Right lobe of liver (tissue), 6 donors: ENCODE measurements around the gene RIMOC1. TPM values are rescaled to one million over a fixed set of nuclear protein-coding genes. Genes with fewer than 3 reads are reported as not detected.
"Not testable (repeated sequence)": the region's sequence is repeated elsewhere in the genome, so short reads cannot be mapped to it uniquely, and the experiment has no call there.

Source experiments
- ATAC-seq, 4 donors: fragments of 200-7000 bp; cut with Tn5 transposase; one replicate each; pipeline ENCODE4 v1.9.1; 2020; ENCODE audit warnings: mild to moderate bottlenecking in 4 of 4, moderate library complexity in 4 of 4
- DNase-seq, 3 donors: peaks; one replicate each; pipeline ENCODE4 v3.0.0-alpha.2; 2020
- H3K27ac ChIP-seq, 3 donors: fragments of 200-600 bp; one replicate each; pipeline ENCODE4 v1.8.0; 2022
- H3K27me3 ChIP-seq, 2 donors: fragments of 200-600 bp; one replicate each; pipeline ENCODE4 v1.8.0; 2022
- H3K36me3 ChIP-seq, 4 donors: fragments of 200-600 bp; sonication (generic) in 1 of 4; one replicate each; pipeline versions ENCODE4 v1.5.1 to v1.8.0; 2017 to 2022; ENCODE audit warnings: control low read depth in 1 of 4
- H3K4me1 ChIP-seq, 4 donors: fragments of 200-600 bp; sonication (generic) in 1 of 4; one replicate each; pipeline versions ENCODE4 v1.5.1 to v1.8.0; 2017 to 2022; ENCODE audit warnings: control low read depth in 1 of 4
- H3K4me3 ChIP-seq, 3 donors: fragments of 200-600 bp; one replicate each; pipeline ENCODE4 v1.8.0; 2022
- H3K9me3 ChIP-seq, 4 donors: fragments of 200-600 bp; sonication (generic) in 1 of 4; one replicate each; pipeline versions ENCODE4 v1.5.1 to v1.8.0; 2017 to 2022; ENCODE audit warnings: control low read depth in 1 of 4
- CTCF ChIP-seq, 4 donors: fragments of 200-600 bp in 3 of 4; fragments of 450-650 bp in 1 of 4; IDR thresholded peaks; one replicate each; pipeline versions ENCODE4 v1.5.1 to v1.8.0; 2016 to 2022; ENCODE audit warnings: antibody characterized with exemption in 4 of 4, mild to moderate bottlenecking in 2 of 4
- POLR2A ChIP-seq: fragments of 450-650 bp; IDR thresholded peaks from one replicate; pipeline ENCODE4 v1.6.1; 2017; ENCODE audit warnings: antibody characterized with exemption, mild to moderate bottlenecking
- WGBS: methylation state at CpG from one replicate; pipeline ENCODE4 v1.1.6; 2018; ENCODE audit warnings: low coverage, low lambda C conversion rate; ENCODE audit not compliant: insufficient coverage; ENCODE audit errors: missing lambda C conversion rate; 5-methylcytosine and 5-hydroxymethylcytosine counted together
- intact Hi-C, 2 donors: fragments of 100-400 bp; cut with DNase I; formaldehyde crosslinking; loops; one replicate each; pipeline versions ENCODE4 v1.11.2 to v1.14.1; 2022
- total RNA-seq, 6 experiments: library from RNA; depleted of rRNA in 2 of 6; stranded (reverse); fragments of >200 nt in 2 of 6; fragmentation: NEBNext Ultra II Directional in 3 of 6; extraction: Animal tissue kit (Norgen Biotek cat#: 25700) in 3 of 6; gene quantifications; one replicate each; pipeline versions ENCODE4 v1.1.0 to v1.2.4, GENCODE V29; 2016 to 2023
- donor health status: DM: no; HTN: yes; CAD: no.
- donor health status: DM: no; HTN: no; CAD: no.
- donor health status: DM: no; HTN: no; CAD: no.
- donor health status: DM: no; HTN: yes; CAD: no.
- donor health status: DM: no; HTN: yes; CAD: no.

RIMOC1 gene
- total RNA-seq, 6 experiments from 2014 or later, result 7.6 to 15.5 (median 9.0) TPM

GRCh38 chr5:41929035-41929434, 24.9 kb downstream of the RIMOC1 start:
- intact Hi-C loops, result no loop called here

GRCh38 chr5:41932770-41933169, 28.6 kb downstream of the RIMOC1 start:
- Histone ChIP-seq H3K4me1 (no peaks in the 10 kb centered on the region), H3K36me3 (peaks cover 0 to 7% (median 0%) of the 10 kb centered on the region in 4 donors), H3K27ac (no peak overlapping the region), H3K9me3 (no peaks in the 10 kb centered on the region), H3K4me3 (no peak overlapping the region), H3K27me3 (no peaks in the 10 kb centered on the region)
- WGBS, result 92% methylated on average over 2 of the region's 2 CpGs
- ATAC-seq (no peak), DNase-seq (no peak)
- TF ChIP-seq POLR2A (no peak), CTCF (IDR thresholded peaks at IDR 0.05) (no peak)
- intact Hi-C loops, result no loop called here

More at GRCh38 chr5:41929035-41929434, 24.9 kb downstream of the RIMOC1 start:
- ATAC-seq (no peak), DNase-seq (no peak)
- Histone ChIP-seq H3K4me1 (peaks cover 0 to 13% (median 0%) of the 10 kb centered on the region in 4 donors), H3K4me3 (no peak overlapping the region), H3K9me3 (no peaks in the 10 kb centered on the region), H3K27me3 (no peaks in the 10 kb centered on the region), H3K36me3 (peaks cover 0 to 3% (median 0%) of the 10 kb centered on the region in 4 donors), H3K27ac (no peak overlapping the region)
- TF ChIP-seq POLR2A, result no peak
- TF ChIP-seq CTCF (IDR thresholded peaks at IDR 0.05), result no peak

- Histone ChIP-seq H3K9me3 (no peaks in the 10 kb centered on the region), H3K4me1 (no peaks in the 10 kb centered on the region), H3K36me3 (peaks cover 0 to 7% (median 0%) of the 10 kb centered on the region in 4 donors), H3K4me3 (no peak overlapping the region), H3K27me3 (no peaks in the 10 kb centered on the region), H3K27ac (no peak overlapping the region)
- ATAC-seq (no peak), DNase-seq (no peak)
- intact Hi-C loops, result no loop called here
- no peak for TF ChIP-seq CTCF (IDR thresholded peaks at IDR 0.05)
Measured at GRCh38 chr5:41935544-41935943, 31.4 kb downstream of the RIMOC1 start.

- no peak for TF ChIP-seq CTCF (IDR thresholded peaks at IDR 0.05)
- no peak for TF ChIP-seq POLR2A
- ATAC-seq (no peak), DNase-seq (no peak)
- Histone ChIP-seq H3K27me3 (no peaks in the 10 kb centered on the region), H3K36me3 (peaks cover 0 to 4% (median 0%) of the 10 kb centered on the region in 4 donors), H3K4me3 (no peak overlapping the region), H3K4me1 (no peaks in the 10 kb centered on the region), H3K27ac (no peak overlapping the region), H3K9me3 (no peaks in the 10 kb centered on the region)
- intact Hi-C loops, result no loop called here
- 100% methylated on average over 1 of the region's 1 CpG for WGBS
Measured at GRCh38 chr5:41940641-41941040, 36.5 kb downstream of the RIMOC1 start.

- H3K27ac ChIP-seq, DNase-seq, intact Hi-C loops, H3K4me1 ChIP-seq, H3K4me3 ChIP-seq, ATAC-seq, H3K27me3 ChIP-seq, H3K9me3 ChIP-seq, H3K36me3 ChIP-seq: not testable (repeated sequence)
- 100% methylated on average over 3 of the region's 7 CpGs for WGBS
Measured at GRCh38 chr5:41945332-41945955, 41.3 kb downstream of the RIMOC1 start.
